Activated gamma-delta T cell treated with anti-CD3 and anti-CD28 coated beads, Interleukin-2, amount 50 U/mL, for 16 hours (primary cell): ENCODE data around the gene DPH7.
"Not testable (repeated sequence)": the region's sequence is repeated elsewhere in the genome, so short reads cannot be mapped to it uniquely, and the experiment has no call there.

Source experiments
- DNase-seq: peaks from one replicate; pipeline ENCODE4 v3.0.0-alpha.2; 2020; ENCODE audit warnings: low read depth

Gene DPH7

GRCh38 chr9:137545123-137545522, 33.6 kb downstream of the DPH7 start:
- DNase-seq, result no peak

GRCh38 chr9:137544176-137544760, 34.5 kb downstream of the DPH7 start:
- no peak for DNase-seq

- no peak for DNase-seq
These were observed 35.3 kb downstream of the DPH7 start for GRCh38 chr9:137543237-137543963.

- no peak for DNase-seq
These were observed 36.2 kb downstream of the DPH7 start for GRCh38 chr9:137542486-137542885.

- DNase-seq, result no peak
These were observed 38.2 kb downstream of the DPH7 start for GRCh38 chr9:137540536-137540935.

- DNase-seq, result no peak
These were observed 40.7 kb downstream of the DPH7 start for GRCh38 chr9:137538058-137538457.

GRCh38 chr9:137536594-137537131, 42.1 kb downstream of the DPH7 start:
- not testable (repeated sequence) for DNase-seq

GRCh38 chr9:137535120-137535428, 43.7 kb downstream of the DPH7 start:
- no peak for DNase-seq

- no peak for DNase-seq
These were observed 44.2 kb downstream of the DPH7 start for GRCh38 chr9:137534256-137535119.

- DNase-seq, result not testable (repeated sequence)
These were observed 45.7 kb downstream of the DPH7 start for GRCh38 chr9:137532891-137533468.

GRCh38 chr9:137531099-137531765, 47.5 kb downstream of the DPH7 start:
- DNase-seq, result no peak

GRCh38 chr9:137530331-137530730, 48.4 kb downstream of the DPH7 start:
- DNase-seq, result no peak

GRCh38 chr9:137524981-137525317, 53.8 kb downstream of the DPH7 start:
- DNase-seq, result no peak

GRCh38 chr9:137524161-137524980, 54.4 kb downstream of the DPH7 start:
- DNase-seq, result no peak

GRCh38 chr9:137522746-137523455, 55.8 kb downstream of the DPH7 start:
- DNase-seq, result no peak

GRCh38 chr9:137521405-137521985, 57.2 kb downstream of the DPH7 start:
- no peak for DNase-seq

- no peak for DNase-seq
These were observed 57.9 kb downstream of the DPH7 start for GRCh38 chr9:137520614-137521404.

- DNase-seq, result no peak
These were observed 59.2 kb downstream of the DPH7 start for GRCh38 chr9:137519553-137519952.
